ENCODE data around the gene PJA2. TPM values are rescaled to one million over a fixed set of nuclear protein-coding genes. Genes with fewer than 3 reads are reported as not detected.

Gene PJA2
- polyA plus RNA-seq, 2 of the 4 experiments (the other 2 are of a cell fraction): 24.9 to 56.5 TPM

GRCh38 chr5:109347252-109347888 is 62.4 kb downstream of the PJA2 start:
- Histone ChIP-seq H3K4me2 (no peak overlapping the region), H3K9me3 (no peaks in the 10 kb centered on the region), H3K4me3 (no peak overlapping the region), H3K27ac (no peak overlapping the region), H3K4me1 (no peaks in the 10 kb centered on the region)
- TF ChIP-seq E2F6 (IDR thresholded peaks at IDR 0.05; ENCODE audit: borderline replicate concordance, low read depth) (no peak), MAFK (IDR thresholded peaks at IDR 0.05; ENCODE audit: partially characterized antibody) (no peak), ZSCAN20 (CRISPR knock-in tag; IDR thresholded peaks at IDR 0.05) (no peak), CTCF (IDR thresholded peaks at IDR 0.05) (no peak), NFE2L2 (conservative IDR thresholded peaks at IDR 0.05; ENCODE audit: low read length) (no peak), RARB (CRISPR knock-in tag; IDR thresholded peaks at IDR 0.05) (no peak), KDM1A (IDR thresholded peaks at IDR 0.05; ENCODE audit: low read depth) (no peak), MAZ (IDR thresholded peaks at IDR 0.05; ENCODE audit: borderline replicate concordance, low read depth, low read length) (no peak), RAD21 (conservative IDR thresholded peaks at IDR 0.05 in 1 of 2, IDR thresholded peaks at IDR 0.05 in 1 of 2) (no peak), RFX5 (IDR thresholded peaks at IDR 0.05) (no peak), ZFP36 (IDR thresholded peaks at IDR 0.05; ENCODE audit: borderline replicate concordance, partially characterized antibody) (no peak), RCOR1 (IDR thresholded peaks at IDR 0.05; ENCODE audit: low read depth, low read length) (no peak)
- ATAC-seq (peak in 1 of 2 experiments; percentile 42; a peak in 2 of 6 replicates), FAIRE-seq (no peak), DNase-seq (ENCODE audit: low read depth in 1 of 2, low spot score in 1 of 2) (no peak)
- POLR2A ChIA-PET: no interaction called here
- CTCF ChIA-PET: no interaction called here

- ATAC-seq: no peak
- no peak for DNase-seq (ENCODE audit: low read depth in 1 of 2, low spot score in 1 of 2)
- Histone ChIP-seq H3K9me3 (no peaks in the 10 kb centered on the region), H3K4me3 (no peak overlapping the region), H3K27ac (no peak overlapping the region), H3K4me1 (no peaks in the 10 kb centered on the region), H3K4me2 (no peak overlapping the region)
- FAIRE-seq: peak; percentile 23
- TF ChIP-seq CTCF (IDR thresholded peaks at IDR 0.05): no peak
- TF ChIP-seq BCL3 (IDR thresholded peaks at IDR 0.05): no peak
- no peak for TF ChIP-seq RCOR1 (IDR thresholded peaks at IDR 0.05; ENCODE audit: low read depth, low read length)
- TF ChIP-seq E2F6 (IDR thresholded peaks at IDR 0.05; ENCODE audit: borderline replicate concordance, low read depth): no peak
- TF ChIP-seq CEBPB (IDR thresholded peaks at IDR 0.05): no peak
- no peak for TF ChIP-seq RARB (CRISPR knock-in tag; IDR thresholded peaks at IDR 0.05)
- TF ChIP-seq CBX2 (IDR thresholded peaks at IDR 0.05; ENCODE audit: borderline replicate concordance, low read depth): no peak
- no peak for TF ChIP-seq TFCP2L1 (CRISPR knock-in tag; IDR thresholded peaks at IDR 0.05)
- TF ChIP-seq FOXS1 (CRISPR knock-in tag; IDR thresholded peaks at IDR 0.05): no peak
- no peak for TF ChIP-seq MAZ (IDR thresholded peaks at IDR 0.05; ENCODE audit: borderline replicate concordance, low read depth, low read length)
- TF ChIP-seq ATOH8 (CRISPR knock-in tag; IDR thresholded peaks at IDR 0.05; ENCODE audit: low read depth): no peak
- no peak for TF ChIP-seq EHF (CRISPR knock-in tag; IDR thresholded peaks at IDR 0.05)
- no peak for TF ChIP-seq ELK1 (IDR thresholded peaks at IDR 0.05; ENCODE audit: low read depth, low read length)
- no peak for TF ChIP-seq SMC3 (IDR thresholded peaks at IDR 0.05)
- TF ChIP-seq HOXB5 (CRISPR knock-in tag; IDR thresholded peaks at IDR 0.05): no peak
- no peak for TF ChIP-seq ESRRA (IDR thresholded peaks at IDR 0.05; ENCODE audit: borderline replicate concordance, low read length)
- TF ChIP-seq KDM5A (IDR thresholded peaks at IDR 0.05): no peak
- no peak for TF ChIP-seq JUN (IDR thresholded peaks at IDR 0.05)
- TF ChIP-seq BHLHE40 (IDR thresholded peaks at IDR 0.05; ENCODE audit: low read depth, low read length): no peak
- 92% methylated on average over 2 of the region's 2 CpGs for WGBS (ENCODE audit: missing lambda C conversion rate)
- CTCF ChIA-PET: no interaction called here
- POLR2A ChIA-PET: interaction anchor here (0.7 kb wide), 2 partner anchors 29 to 62 kb away, joined by 4 to 7 read pairs; no protein-coding TSS in a partner anchor
Observed at GRCh38 chr5:109345699-109346098, 64.1 kb downstream of the PJA2 start.
